CD1c-positive myeloid dendritic cell (primary cell): ENCODE measurements around the gene ABHD13.

Experiments used
- DNase-seq: peaks from one replicate; pipeline ENCODE4 v3.0.0-alpha.2; 2016; ENCODE audit errors: extremely low spot score

Gene ABHD13

DNA sequence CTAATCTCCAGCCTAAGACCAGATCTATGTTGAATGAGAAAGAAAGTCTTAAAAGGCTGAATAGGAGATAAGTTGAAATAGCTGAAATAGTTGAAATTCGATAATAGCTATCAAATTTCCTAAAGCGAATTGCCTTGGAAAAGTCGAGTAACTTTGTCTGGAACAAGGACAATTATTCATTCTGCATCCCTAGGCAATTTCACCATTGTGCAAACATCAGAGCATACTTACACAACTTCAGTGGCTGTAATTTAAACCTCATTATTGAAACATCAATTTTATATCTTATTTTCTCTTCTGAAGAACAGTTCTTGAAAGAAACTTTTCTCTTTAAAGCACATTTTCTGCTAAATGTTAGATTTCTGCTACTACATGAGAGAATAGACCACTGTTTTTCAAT, 64.9 kb downstream of the ABHD13 start:
- no peak for DNase-seq
